HUDEP-2 (cell line): ENCODE measurements around the gene ADAMTS8.

Experiments
- DNase-seq, 76 experiments: peaks; one replicate each; lab custom pipeline; 2025; ENCODE audit not compliant: unreplicated experiment in 76 of 76; lab: John Stamatoyannopoulos, UW

The ADAMTS8 gene, protein sequence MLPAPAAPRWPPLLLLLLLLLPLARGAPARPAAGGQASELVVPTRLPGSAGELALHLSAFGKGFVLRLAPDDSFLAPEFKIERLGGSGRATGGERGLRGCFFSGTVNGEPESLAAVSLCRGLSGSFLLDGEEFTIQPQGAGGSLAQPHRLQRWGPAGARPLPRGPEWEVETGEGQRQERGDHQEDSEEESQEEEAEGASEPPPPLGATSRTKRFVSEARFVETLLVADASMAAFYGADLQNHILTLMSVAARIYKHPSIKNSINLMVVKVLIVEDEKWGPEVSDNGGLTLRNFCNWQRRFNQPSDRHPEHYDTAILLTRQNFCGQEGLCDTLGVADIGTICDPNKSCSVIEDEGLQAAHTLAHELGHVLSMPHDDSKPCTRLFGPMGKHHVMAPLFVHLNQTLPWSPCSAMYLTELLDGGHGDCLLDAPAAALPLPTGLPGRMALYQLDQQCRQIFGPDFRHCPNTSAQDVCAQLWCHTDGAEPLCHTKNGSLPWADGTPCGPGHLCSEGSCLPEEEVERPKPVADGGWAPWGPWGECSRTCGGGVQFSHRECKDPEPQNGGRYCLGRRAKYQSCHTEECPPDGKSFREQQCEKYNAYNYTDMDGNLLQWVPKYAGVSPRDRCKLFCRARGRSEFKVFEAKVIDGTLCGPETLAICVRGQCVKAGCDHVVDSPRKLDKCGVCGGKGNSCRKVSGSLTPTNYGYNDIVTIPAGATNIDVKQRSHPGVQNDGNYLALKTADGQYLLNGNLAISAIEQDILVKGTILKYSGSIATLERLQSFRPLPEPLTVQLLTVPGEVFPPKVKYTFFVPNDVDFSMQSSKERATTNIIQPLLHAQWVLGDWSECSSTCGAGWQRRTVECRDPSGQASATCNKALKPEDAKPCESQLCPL

GRCh38 chr11:130428316-130429119, at the start of gene ADAMTS8:
Gene ADAMTS8, minus strand, starts transcription at chr11:130428609. Its CDS starts 323 bp downstream, at chr11:130428286.
- DNase-seq: no peak

DNA sequence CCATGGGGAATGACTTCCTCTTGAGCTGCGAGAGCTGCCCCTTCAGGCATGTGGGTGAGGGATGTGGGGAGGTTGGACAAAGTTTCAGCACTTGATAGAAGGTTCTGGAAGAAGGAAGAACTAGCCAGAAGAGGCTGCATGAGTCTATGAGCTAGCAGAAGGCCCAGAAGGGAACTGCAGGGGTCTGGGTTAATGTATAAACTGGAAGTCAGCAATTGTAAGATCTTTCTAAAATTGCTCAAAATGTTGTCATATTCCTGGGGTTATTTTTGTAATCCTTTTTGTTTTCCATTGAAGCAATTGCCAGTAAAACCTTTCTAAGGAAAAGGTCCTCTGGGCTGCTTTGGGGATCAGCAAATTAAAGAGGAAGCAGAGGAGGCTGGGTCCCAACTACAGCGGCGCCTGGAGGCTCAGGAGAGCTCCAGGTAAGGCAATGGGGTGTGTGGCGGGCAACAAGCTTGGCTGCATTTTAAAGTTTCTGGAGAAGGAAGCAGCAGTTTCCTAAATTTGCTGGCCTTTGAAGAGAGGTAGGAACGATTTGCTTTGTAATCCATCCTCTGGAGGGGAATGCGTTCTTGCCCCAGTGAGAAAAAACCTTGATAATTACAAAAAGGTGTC, 49.3 kb upstream of the ADAMTS8 start:
- DNase-seq: no peak

DNA sequence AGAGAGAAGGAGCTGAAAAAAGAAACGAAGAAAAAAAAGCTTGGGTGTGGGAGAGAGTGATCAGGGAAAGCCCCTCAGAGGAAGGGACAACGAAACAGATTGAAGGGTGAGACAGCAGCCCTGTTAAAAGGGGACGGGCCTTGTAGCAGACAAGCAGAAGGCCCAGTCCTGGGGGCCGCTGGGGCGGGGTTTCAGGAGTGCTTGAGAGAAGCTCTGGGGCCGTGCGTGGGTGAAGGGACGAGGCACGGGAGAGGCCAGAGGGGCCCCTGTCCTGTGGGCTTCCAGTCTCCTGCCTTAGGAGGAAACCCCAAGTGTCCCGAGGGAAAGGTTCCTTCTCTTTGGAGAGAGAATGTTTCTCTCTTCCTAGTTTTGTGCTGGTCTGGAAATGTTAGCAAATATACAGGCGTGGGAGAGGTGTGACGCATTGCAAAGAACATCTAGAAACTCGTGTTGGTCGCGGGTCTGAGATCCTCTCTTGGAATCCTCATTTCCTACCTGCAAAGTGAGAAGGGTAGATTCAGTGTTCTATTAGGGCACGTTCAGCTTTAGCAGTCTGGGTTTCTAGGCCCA, 48.6 kb upstream of the ADAMTS8 start:
- DNase-seq: no peak

- DNase-seq: no peak
Measured at GRCh38 chr11:130476200-130476921, 48.0 kb upstream of the ADAMTS8 start.

DNA sequence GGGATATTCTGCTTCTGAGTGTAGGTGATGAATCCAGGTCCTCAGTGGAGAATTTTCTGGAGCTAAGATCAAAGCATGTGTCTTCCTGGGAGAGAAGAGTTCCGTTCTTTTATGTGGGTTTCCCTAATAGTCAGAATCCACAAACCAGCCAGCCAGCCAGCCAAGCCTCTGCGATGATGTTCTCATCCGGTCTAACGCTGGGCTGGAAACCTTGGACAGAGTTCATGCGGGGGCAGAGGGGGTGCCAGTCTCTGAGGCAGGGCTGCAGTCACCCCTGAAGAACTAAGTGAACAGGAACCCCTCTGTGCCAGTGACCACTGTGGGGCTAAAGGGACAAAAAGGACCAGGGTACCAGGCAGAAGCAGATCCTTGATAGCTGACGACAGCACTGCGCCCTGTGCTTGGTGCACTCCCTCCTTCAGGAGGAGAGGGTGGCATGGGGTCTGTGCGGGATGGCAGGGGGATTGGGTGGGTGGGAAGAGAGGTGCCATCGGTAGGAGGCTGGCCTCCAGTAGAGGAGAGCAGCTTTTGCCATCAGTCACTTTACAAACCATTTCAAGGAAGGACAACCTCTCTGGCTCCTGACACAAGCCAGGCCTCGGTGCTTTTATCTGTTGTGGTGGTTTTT, 47.1 kb upstream of the ADAMTS8 start:
- no peak for DNase-seq

- DNase-seq: no peak
Measured at GRCh38 chr11:130474637-130475400, 46.4 kb upstream of the ADAMTS8 start.

DNA sequence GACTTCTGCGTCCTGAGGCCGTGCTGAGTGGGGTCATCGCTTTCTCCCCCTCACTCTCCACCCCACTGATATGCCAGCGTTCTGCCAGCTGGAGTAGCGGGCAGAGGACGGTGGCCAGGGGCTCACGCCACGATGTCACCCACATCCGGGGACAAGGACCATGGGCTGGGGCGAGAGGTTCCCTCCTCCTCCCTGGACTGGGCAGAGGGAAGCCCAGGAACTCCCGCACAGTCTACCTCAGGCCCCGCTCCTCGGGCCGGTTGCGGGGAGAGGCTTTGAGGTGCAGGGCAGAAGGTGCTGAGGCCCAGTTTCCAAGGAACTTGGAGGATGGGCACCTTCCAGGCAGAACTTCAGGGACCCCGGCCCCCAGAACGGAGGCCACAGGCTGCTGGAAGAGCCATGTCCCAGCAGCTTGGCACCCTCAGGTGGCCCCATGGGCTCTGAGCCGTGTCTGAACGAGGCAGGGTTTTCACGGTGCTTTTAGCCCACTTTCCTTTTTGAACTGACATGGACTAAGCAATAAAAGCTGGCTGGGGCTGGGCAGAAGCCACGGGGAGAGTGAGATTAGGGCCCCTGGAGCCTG, 45.5 kb upstream of the ADAMTS8 start:
- DNase-seq: no peak

GRCh38 chr11:130473056-130473794, 44.8 kb upstream of the ADAMTS8 start:
- no peak for DNase-seq

DNA sequence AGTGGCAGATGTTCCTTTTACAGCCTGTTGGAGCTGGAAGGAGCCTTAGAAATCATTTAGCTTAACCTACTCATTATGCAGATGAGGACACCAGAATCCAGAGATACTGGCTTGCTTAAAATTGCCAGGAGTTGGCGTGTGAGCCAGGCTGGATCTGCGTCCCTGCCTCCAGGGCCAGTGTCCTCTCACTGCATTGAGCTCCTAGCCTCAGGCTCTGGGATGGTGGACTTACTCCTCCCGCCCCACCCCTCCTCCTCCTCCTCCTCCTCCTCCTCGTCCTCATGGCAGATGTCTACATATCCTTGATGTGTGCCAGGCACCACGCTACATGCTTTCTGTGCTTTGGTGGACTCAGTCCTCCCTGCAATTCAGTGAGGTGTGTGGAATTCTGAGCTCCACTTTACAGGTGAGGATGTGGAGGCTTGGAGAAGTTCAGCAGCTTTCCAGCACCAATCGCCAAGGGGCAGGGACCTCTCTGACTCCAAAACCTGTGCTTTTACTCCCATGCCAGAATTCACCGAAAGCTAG, 44.1 kb upstream of the ADAMTS8 start:
- no peak for DNase-seq

- DNase-seq: no peak
Measured at GRCh38 chr11:130471731-130472433, 43.5 kb upstream of the ADAMTS8 start.

DNA sequence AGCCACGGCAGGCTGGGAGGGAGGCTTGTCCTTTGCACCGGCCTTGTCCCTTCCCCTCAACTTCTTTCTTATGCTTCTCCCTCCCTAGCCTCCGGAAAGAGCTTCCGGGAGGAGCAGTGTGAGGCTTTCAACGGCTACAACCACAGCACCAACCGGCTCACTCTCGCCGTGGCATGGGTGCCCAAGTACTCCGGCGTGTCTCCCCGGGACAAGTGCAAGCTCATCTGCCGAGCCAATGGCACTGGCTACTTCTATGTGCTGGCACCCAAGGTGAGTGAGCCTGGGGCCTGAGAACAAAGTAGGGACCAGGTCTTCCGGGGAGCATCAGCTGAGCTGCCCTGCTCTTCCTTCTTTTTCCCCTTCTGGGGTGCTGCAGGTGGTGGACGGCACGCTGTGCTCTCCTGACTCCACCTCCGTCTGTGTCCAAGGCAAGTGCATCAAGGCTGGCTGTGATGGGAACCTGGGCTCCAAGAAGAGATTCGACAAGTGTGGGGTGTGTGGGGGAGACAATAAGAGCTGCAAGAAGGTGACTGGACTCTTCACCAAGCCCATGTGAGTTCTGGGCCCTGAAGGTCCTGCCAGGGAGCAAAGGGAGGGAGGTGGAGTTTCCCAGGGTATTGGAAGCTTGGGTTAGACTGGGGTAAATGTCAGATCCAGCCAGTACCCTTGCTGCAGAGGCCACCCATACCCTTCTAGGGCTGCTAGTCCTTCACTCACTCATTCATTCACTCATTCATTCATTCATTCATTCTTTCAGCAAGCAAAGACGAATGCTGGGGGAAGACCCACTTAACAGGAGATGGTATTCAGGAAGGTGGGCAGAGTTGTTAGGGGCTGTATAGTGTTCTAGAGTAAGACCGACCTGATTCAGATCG, 42.7 kb upstream of the ADAMTS8 start:
- no peak for DNase-seq

DNA sequence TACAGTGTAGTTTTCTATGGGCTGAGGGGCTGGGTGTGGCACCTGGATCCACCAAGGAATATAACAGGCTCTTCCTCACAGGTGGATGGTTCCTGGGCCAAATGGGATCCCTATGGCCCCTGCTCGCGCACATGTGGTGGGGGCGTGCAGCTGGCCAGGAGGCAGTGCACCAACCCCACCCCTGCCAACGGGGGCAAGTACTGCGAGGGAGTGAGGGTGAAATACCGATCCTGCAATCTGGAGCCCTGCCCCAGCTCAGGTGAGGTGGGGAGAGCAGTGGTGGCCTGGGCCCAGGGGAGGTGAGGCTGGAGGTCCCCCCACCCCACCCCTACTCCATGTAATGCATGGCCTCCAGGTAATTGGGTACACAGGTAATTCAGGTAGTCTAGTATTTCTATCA, 40.8 kb upstream of the ADAMTS8 start:
- no peak for DNase-seq

DNA sequence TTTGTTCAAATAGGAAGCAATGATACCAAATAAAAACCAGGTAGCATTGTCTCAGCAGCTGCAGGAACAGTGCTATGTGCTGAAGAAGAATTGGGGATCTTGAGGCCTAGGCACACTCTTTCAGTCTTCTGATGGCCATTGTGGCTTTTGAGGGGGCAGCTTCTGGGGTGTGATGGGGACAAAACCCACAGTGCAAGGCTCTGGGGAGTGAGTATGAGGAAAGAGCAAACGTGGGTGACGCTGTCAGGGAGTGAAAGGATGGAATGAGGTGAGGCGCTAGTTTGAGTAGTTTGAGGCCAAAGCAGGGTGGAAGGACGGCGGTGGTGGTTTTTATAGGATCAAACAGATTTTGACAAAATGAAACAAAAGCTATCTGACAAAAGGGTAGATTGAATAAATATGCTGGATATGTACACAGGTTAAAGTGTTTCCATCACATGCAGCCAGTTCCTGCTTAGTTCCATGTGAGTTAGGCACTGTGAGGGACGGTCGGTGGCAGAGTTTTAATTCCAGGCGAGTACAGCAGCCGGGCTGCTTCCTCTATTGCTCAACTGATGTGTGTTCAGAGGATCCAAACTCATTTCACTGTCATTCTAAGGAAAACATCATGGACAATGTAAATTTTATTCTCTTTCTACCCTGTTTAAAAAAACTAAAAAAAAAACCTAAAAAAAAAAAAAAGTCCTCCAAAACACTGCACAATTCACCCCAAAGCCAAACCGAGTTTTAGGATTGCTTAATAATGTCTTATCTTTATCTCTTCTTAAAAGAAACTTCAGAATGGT, 38.9 kb upstream of the ADAMTS8 start:
- no peak for DNase-seq

- DNase-seq: no peak
Measured at GRCh38 chr11:130465263-130465662, 36.9 kb upstream of the ADAMTS8 start.
